NCI-H146 treated with DMSO at 0.1 percent for 48 hours (cell line): ENCODE results near the gene TCERG1L.
"Not testable (repeated sequence)": the region's sequence is repeated elsewhere in the genome, so short reads cannot be mapped to it uniquely, and the experiment has no call there.

Source experiments
- DNase-seq: peaks from one replicate; lab custom pipeline; 2025; ENCODE audit not compliant: unreplicated experiment; lab: John Stamatoyannopoulos, UW

The TCERG1L gene

DNA sequence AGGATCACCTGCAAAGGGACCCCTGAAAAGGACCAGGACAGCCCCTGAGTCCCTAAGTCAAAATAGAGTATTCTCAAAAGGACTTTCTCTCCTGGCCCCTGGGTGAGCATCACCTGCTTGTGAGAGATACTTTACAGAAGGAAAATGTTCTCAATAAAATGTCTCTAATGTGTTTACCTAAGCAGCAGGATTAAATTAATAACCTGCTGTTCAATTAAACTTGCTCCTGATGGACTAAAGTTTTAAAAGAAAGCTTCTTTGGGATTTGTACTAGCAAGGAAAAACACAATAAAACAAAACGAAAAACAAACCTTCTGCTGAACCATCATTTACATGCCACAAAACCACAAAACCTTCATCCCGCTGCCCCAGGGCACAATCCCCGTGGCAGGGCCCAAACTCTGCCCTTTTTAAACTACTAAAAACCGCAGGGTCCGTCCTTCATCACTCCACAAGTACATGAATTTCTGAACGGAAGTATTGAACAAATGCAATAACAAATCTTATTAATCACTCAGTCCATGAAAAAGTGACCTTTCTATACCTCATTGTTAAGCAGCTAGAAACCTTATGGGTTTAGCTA is 197.7 kb downstream of the TCERG1L start:
- DNase-seq: no peak

- no peak for DNase-seq
Measured at GRCh38 chr10:131113165-131113564, 198.4 kb downstream of the TCERG1L start.

GRCh38 chr10:131112691-131113090 is 198.8 kb downstream of the TCERG1L start:
- no peak for DNase-seq

DNA sequence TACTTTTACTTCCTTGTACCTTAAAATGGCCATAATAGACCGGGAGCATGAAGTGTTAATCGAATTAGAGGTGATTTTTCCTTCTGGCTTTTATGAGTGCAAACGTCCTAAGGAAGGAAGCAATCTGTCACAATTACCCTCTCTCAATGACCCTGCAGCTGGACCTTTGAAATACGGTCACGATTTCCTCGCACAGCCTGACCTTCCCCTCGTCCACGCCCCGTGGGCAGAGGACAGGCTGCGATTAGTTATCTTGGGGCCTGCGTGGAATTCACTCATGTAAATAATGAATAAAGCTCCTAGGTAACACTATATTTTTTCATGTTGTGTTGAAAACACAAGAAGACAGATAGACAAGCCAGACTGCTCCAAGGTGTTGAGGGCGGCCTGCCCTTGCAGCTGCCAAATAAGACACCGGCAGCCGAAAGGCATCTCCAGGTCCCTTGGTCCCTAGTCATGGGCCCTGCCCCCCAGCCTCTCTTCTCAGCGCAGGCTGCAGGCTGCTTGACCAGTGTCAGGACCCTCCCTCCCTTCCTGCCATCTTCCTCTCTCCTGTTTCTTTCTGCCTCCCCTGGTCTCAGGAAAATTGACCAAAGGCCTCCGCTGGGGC is 199.9 kb downstream of the TCERG1L start:
- DNase-seq: no peak

GRCh38 chr10:131111007-131111406 is 200.5 kb downstream of the TCERG1L start:
- DNase-seq: no peak

DNA sequence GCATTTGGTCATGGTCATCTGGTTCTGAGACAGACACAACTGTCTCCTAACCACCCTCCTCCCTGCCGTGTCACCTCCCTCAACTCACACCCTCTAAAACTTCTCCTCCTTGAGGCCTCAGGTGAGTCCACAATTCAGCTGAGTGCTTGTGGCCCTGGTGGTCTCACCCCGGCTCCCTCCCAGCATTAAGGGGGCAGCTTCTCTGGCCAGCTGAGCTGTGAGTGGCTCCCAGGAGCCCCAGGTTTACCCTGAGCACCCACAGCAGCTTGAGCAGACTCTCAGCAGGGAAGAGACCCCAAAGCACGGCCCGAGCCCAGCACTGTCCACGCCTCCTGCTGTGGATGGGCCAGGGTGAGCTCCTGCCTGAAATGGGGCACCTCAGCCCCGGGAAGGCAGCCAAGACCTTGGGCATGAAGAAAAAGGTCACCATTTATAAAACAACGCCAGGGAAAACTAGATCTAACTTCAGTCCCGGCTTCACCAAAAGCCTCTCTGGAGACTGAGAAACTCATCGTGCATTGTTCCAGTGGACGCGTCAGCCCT is 201.2 kb downstream of the TCERG1L start:
- no peak for DNase-seq

DNA sequence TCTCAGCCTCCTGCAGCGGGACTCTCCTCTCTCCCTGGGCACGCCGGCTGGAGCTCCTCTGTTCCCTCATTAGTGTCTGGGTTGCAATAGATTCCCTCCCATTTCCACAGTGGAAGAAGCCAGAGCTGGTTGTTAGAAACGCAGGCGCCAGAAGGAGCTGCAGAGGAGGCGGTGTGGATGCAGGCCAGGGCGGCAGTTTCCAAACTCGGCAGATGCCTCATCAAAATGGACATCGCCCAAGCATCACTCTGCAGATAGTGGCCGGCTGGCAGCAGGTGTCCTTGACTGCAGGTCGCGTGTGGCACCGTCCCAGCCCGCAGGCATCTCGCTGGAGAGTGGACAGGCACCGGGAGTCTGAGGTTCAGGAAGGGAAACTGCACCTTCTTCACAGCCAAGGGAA is 201.8 kb downstream of the TCERG1L start:
- DNase-seq: no peak

- no peak for DNase-seq
Measured at GRCh38 chr10:131109291-131109690, 202.2 kb downstream of the TCERG1L start.

DNA sequence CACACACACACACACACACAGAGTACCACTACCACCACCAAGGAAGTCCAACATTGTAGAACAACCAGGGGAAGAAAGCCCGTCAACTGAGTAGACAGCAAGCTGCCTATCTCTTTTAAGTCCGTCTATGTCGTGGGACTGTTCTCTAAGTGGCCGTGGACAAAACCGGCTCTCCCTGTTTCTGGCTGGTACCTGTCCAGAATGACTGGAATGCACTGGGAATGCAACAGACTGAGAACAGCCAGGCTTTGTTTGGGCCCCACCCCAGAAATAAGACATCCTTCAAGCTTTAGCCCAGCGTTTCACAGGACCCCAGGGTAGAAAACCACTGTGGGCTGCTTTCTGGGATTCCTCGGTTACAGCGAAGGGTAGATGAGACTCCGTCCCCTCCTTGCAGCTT is 203.6 kb downstream of the TCERG1L start:
- no peak for DNase-seq

DNA sequence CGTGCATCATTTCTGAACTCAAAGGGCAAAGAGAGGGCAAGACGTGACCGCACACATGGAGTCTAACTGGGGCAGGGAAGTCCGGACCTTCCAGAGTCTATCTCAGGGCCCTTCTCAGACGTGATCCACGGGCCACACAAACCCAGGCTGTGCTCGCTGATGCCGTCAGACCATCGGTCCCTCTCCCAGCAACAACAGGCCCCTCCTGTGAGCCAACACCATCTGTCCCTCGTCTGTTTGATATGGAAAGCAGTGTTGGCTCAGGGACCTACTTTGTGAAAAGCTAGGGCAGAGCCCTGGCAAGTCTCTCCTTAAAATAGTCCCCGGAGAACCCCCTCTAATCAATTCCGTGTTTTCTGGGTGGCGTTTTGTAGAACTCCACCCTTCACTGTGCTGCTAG is 208.8 kb downstream of the TCERG1L start:
- no peak for DNase-seq

GRCh38 chr10:131102147-131102546 is 209.4 kb downstream of the TCERG1L start:
- no peak for DNase-seq

DNA sequence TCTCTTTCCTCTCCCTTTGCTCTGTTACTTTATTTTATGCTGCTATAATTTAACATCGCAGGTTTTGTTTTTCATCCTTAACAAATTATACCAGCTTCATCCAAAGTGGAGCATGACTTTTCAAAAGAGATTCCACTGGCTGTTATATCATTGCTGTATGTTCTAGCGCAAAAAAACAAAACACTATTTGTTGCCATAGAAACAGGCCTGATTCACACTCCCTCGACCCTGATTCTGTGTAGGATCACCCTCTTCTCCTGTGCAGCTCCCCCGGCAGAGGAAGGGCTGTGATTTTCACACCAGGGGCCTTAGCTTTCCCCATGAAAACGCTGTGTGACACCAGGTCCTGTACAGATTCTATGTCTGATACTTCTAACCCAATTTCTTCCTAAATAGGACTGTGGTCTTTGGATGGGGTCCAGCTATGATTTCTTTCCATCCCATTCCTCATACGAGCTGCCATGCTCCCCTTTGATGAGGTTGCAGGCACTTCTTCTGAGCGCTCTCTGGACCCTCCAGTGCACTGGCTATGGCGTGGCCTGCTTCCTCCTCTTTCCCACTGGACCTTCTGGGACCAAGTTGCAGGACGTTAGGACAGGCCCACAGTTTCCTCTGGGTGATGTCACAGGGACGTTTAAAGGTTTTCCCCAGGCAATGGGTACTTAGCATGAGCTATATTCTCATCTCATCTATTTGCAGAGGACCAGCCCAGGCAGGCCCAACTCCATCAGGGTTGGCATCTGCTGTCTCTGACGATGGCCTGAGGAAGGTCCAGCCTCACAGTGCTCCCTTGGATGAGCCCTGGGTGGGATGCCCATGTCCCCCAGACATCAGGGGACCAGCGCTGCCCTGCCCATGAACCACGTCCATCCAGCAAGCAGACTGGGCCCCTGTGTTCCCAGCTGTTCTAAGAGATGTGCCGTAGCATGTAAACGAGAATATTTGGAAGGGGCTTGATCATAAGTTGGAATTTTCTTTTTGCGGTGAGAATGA is 210.8 kb downstream of the TCERG1L start:
- not testable (repeated sequence) for DNase-seq

- DNase-seq: no peak
Measured at GRCh38 chr10:131099028-131099726, 212.3 kb downstream of the TCERG1L start.

DNA sequence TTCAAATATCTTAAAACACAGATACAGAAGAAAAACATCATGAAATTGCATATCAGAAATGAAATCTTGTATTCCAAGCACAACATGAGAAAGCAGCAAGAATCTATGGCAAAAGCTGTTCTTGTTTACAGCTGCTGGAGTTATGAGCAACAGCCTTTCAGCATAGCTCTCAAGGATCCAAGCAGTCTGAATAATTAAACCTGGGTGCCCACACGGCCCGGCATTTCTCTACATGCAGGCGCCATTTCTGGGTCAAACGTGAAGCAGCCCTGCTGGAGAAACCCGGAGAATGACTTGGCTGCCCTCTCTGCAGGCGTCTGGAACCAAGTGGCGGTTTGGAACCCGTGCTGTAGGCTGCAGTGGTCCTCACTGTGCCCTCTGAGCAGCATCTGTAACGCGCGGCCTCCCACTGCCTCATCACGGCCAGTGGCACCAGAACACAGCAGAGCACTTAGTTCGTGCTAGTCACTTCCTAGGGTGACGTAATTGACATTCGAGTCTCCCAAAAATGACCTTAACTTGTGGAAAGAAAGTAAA is 213.0 kb downstream of the TCERG1L start:
- no peak for DNase-seq

GRCh38 chr10:131096031-131096430 is 215.5 kb downstream of the TCERG1L start:
- DNase-seq: no peak

DNA sequence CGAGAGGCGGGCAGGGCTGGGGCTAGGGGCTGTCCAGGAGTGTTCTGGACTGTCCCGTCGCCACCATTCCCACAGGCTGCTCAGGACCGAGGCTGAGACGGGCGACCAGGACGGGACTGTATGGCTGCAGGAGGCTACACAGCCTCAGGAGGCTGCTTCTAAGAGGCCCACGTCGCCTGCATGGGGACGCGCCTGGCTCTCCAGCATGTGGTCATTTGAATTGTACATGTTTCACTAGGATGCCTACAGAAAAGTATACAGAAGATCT is 216.3 kb downstream of the TCERG1L start:
- no peak for DNase-seq

- DNase-seq: peak; percentile 42
Measured at GRCh38 chr10:131094527-131095312, 216.8 kb downstream of the TCERG1L start.

GRCh38 chr10:131093795-131094366 is 217.6 kb downstream of the TCERG1L start:
- no peak for DNase-seq

GRCh38 chr10:131093346-131093745 is 218.2 kb downstream of the TCERG1L start:
- no peak for DNase-seq

DNA sequence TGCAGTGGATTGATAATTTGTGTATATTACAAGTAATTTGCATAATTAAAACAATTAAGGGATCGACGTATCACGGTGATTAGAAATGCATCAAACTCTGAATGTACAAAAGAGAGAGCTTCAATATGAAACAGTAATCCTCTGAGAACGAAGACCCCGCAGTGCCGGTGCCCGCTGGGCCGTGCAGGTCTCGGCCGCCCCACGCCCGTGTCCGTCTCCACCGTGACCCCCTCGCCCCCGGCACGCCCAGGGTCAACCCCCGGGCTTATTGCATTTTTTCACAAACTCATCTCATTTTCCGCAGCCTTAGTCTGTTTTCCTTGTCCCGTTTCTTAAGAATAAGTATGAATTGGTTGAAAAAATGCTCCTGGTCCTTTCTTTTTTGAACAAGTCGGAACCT is 218.6 kb downstream of the TCERG1L start:
- no peak for DNase-seq
